NCI-H226 (cell line): ENCODE results near the gene VAMP3.
"Not testable (repeated sequence)": the region's sequence is repeated elsewhere in the genome, so short reads cannot be mapped to it uniquely, and the experiment has no call there.

ENCODE experiments used
- DNase-seq: peaks from one replicate; pipeline ENCODE4 v3.0.0-alpha.2; 2015

Gene VAMP3

DNA sequence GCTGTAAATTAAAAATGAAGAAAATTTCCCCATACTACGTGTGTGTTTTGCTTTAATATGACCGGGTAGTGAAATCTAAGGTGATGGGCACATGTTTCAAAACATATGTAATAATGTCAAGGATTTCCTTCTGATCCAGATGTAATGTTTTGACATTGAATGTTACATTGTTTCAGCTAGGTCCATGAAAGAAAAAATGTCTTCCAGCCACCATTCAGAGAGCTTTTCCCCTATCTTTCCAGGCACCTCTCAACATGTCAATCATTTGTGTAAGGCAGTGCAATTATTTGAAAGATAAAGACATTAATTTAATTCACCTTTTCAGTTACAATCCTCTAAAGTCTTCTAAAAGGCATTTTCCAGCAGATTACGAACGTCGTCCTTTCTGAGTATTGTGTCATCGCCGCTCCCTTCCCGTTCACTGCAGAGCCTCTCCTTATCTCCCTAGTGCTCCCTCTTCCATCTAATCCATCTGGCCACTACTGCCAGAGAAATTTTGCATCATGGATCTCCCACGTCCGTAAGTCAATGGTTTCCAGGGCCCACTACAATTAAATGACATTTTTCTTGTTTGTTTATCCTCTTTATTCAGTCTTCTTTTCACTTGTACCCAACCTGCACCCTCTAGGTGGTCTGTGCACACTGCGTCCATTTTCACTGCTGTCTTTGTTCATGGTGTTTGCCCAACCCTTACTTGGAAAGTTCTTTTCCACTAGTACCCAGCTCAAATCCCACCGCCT, 1.3 kb upstream of the VAMP3 start:
- DNase-seq: no peak

DNA sequence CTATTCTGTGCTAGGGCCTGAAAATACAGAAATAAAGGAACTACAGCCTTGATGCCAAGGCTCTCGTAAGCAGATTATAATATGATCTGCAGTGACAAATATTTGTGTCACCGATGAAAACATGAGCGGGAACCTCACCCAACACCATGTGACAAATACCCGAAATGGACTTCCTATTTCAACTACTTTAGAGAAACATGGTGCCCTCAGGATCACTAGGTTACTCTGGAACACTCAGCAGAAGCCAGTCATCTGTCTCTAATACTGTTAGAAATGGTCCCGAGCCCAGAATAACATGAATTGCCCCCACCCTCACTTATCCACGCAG, 463 bp upstream of the VAMP3 start:
- no peak for DNase-seq

DNA sequence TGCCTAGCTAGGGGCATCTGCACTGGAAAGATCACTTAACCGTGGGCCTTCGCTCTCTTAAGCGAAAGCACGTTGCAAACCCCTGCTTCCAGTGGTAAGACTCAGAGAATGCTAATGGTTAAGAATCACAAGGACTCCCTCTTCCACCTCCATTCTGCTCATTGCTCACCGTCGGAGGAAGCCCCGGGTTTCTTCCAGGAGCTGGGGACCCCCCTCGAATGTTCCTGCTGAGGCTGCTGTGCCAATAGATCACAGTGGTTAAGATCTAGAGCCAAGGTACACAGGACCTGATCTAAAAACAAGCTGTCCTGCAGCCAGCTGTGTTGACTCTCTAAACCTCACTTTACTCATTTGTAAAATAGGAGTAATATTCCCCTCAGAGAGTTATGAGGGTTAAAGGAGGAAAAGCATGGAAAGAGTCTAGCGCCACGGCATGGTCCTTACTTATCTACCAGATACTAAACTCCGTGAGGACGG, 765 bp downstream of the VAMP3 start:
- DNase-seq: no peak

- DNase-seq: no peak
Observed at GRCh38 chr1:7777591-7777990, 6.5 kb downstream of the VAMP3 start.

DNA sequence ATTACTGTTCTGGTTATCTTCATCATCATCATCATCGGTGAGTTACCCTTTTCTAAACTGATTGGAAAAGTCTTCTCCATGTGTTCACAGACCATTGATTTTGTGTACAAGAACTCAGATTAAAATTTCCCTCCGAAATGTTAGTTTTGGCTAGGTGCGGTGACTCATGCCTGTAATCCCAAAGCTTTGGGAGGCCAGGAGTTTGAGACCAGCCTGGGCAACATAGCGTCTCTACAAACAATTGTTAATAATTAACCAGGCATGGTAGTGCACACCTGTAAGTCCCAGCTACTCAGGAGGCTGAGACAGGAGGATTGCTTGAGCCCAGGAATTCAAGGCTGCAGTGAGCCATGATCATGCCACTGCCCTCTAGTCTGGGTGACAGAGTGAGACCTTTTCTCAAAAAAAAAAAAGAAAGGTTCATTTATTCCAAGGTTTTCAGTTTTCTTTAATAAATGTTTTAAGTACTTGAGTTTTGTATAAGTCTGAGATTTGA, 7.1 kb downstream of the VAMP3 start:
- no peak for DNase-seq

GRCh38 chr1:7780976-7781375, 9.9 kb downstream of the VAMP3 start:
- DNase-seq: no peak

DNA sequence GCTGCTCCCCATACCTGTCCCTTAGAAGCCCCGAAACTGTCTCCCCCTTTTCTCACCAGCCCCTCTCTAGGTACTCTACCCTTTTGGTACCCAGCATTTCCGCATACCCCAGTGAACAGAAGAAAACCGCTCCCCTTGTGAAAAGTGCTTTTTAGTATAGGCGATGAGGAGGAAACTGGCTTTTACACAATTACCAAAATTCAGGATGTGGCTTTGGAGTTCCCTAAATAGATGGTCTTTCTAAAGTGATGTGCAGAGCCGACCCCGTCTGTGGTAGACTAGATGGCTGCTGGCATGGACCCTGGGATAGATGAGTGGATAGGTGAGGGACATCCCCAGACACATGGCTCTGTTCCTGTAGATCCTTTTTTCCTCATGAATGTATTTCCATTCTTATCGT, 10.4 kb downstream of the VAMP3 start:
- DNase-seq: no peak

- DNase-seq: no peak
Observed at GRCh38 chr1:7781923-7782495, 10.9 kb downstream of the VAMP3 start.

DNA sequence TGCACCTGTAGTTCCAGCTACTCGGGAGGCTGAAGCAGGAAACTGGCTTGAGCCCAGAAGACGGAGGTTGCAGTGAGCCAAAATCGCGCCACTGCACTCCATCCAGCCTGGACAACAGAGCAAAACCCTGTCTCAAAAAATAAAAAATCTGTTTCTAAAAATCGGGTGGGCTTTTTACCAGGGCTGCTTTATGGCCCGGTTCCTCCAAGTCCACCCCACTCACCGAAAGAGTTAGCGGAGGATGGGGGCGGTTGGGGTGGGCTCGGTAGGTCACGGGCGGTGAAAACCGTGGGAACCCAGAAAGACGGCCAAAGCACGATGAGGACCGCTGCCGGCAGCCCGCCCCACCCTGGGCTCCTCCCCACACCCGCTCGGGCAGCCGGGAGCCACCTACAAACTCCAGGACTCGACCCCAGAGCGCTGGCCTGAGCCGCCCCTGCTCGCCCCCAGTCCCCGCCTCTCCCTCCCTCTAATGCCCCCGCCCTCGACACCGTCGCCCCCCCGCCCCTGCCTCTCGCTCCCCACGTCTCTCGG, 12.1 kb downstream of the VAMP3 start:
- DNase-seq: peak; percentile 40

- peak; percentile 94 for DNase-seq
Observed at GRCh38 chr1:7783826-7784491, 12.9 kb downstream of the VAMP3 start, which contains the start of gene PER3. TSS of gene PER3 (plus strand) at chr1:7784291. CDS start at chr1:7784878, 587 bp downstream.

DNA sequence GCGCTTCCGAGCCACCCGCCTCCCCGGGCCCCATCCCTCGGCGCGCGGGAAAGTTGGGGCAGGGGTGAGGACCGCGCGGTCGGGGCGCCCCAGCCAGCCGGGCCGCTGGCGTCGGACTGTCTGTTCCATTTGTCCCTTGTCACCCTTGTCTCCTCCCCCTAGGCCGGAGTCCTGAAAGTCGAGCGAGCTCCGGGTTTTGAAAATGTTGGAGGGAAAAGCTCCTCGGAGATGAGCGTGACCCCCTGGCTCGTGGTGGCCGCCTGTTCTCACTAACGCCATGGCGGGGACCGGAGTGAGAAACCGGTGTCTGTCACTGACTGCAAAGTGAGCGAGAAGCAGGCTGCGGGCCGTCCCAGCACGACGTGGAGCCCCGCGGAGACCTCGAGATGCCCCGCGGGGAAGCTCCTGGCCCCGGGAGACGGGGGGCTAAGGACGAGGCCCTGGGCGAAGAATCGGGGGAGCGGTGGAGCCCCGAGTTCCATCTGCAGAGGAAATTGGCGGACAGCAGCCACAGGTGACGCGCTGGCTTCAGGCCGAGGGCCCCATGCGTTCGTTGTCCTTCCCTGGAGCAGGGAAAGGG, 13.5 kb downstream of the VAMP3 start:
- no peak for DNase-seq

- no peak for DNase-seq
Observed at GRCh38 chr1:7785108-7785507, 14.0 kb downstream of the VAMP3 start.

DNA sequence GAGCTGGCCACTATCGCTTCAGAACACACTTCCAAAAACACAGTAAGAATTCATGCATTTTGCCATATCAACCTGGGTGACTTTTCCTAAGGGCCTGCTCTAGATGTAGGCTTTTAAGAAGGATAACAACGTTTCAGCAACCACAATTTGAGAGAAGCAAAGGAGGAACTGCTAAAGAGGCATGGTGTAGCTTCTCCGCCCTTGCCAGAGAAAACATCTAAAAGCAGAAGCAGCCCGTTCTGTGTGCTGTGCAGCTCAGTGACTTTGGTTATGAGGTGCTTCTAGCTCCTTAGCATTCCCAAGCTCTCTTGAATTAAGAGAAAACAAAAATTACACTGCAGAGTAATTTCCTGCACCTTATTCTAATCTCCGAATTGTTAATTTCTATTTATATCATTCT, 15.7 kb downstream of the VAMP3 start:
- no peak for DNase-seq

GRCh38 chr1:7789828-7790227, 18.7 kb downstream of the VAMP3 start:
- no peak for DNase-seq

GRCh38 chr1:7791027-7791426, 19.9 kb downstream of the VAMP3 start:
- DNase-seq: not testable (repeated sequence)

- no peak for DNase-seq
Observed at GRCh38 chr1:7795406-7795805, 24.3 kb downstream of the VAMP3 start.

DNA sequence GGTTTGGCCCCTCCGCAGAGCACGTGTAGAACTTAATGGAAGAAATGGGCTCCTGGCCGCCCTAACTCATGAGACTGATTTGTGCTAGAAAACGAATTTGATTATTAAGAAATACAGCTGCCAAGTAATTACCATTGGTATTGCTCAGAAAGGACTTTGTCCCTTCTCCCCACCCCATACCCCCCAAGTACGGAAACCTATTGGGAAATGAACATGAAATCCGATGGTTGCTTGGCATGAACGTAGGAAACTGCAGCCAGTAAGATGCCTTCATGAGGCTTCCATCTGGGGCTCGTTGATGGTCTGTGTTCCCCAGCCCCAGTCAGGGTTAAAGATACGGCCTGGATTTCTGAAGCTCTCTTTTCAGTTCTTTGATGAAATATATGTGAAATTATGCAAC, 34.4 kb downstream of the VAMP3 start:
- no peak for DNase-seq

DNA sequence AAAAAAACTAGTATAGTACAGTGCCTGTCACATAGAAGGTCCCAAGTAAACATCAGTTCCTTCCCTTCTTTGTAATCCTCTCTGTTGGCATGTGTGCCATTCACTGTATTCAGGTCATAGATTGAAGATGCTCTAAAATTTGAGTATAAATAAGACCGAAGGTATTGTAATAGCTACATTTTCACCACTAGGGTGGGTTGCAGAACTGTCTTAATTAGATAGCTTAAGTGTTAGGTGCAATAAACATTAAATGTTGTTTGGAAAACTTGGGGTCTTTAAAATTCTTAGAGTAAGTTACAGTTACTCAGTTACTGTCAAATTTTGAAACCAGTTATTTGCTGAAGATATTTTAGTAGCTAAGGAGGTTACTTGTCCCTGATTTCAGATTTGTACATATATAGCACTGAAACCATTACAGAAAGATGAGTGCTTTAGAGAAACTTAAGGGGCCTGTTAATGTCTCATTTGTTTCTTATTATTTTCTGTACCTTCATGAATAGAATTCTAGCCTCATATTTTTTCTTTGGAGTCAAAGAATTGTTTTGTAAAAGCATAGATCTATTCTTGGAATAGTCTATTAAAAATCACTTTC, 37.3 kb downstream of the VAMP3 start:
- no peak for DNase-seq

- DNase-seq: no peak
Observed at GRCh38 chr1:7809742-7810141, 38.6 kb downstream of the VAMP3 start.

DNA sequence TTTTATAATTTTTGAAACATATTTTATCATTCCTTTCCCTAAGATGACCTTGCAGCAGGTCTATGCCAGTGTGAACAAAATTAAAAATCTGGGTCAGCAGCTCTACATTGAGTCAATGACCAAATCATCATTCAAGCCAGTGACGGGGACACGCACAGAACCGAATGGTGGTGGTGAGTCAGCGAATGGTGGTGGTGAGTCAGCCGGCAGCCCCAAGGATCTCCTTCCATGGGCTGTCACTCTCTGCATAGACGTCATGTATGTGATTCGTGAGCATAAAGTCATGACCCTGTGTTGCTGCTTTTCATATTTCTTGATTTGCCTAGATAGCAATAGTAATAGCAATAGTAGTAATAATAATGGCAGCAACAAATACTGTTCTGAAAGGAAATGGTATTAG, 39.3 kb downstream of the VAMP3 start:
- peak; percentile 79 for DNase-seq

DNA sequence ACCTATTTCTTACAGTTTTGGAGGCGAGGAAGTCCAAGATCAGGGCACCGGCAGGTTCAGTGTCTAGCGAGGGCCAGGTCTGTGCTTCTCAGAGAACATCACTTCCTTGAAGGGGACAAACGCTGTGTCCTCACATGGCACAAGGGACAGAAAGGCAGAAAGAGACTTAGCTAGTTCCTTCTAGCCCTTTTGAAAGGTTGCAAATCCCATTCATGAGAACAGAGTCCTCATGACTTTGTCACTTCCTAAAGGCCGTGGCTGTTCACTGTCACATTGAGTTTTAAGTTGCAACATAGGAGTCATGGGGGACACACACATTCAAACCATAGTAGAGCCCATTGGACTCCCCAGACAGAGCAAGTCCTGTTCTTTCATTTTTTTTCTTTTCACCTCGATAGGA, 40.4 kb downstream of the VAMP3 start:
- DNase-seq: no peak

DNA sequence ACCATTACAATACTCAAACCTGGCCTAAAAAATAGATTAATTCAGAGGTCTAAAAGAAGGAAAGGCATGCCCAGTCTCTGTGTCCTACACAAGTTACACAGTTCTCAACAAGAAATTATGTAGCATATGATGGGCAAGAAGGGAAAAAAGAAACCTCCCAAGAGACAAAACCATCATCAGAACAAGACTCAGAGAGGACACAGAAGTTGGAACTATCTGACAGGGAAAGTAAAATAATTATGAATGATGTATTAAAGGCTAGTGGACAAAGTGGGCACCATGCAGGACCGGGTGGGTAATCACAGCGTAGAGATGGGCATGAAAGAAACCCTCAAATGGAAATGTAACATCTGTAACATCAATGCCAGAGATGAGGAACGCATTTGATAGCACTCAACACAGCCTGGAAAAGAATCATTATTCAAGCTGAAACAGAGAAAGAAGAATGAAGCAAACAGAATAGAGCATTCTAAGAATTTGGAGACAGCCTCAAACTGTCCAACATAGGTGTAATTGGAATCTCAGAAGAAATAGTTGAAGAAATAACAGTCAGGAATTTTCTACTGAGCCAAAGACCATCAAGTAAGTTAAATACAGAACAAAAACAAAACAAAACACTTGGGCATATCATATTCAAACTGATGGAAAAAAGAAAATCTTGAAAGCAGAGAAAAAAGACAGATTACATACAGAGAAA, 42.7 kb downstream of the VAMP3 start:
- no peak for DNase-seq
